Cerebellar nuclear complex (tissue), 1 donor: ENCODE data around the gene ERG.

Source experiments
- DNase-seq, 2 experiments: peaks; one replicate each; lab custom pipeline; 2025; lab: John Stamatoyannopoulos, UW

ERG gene

GRCh38 chr21:38358098-38358497 lies 140.2 kb downstream of the ERG start:
- DNase-seq: no peak

DNA sequence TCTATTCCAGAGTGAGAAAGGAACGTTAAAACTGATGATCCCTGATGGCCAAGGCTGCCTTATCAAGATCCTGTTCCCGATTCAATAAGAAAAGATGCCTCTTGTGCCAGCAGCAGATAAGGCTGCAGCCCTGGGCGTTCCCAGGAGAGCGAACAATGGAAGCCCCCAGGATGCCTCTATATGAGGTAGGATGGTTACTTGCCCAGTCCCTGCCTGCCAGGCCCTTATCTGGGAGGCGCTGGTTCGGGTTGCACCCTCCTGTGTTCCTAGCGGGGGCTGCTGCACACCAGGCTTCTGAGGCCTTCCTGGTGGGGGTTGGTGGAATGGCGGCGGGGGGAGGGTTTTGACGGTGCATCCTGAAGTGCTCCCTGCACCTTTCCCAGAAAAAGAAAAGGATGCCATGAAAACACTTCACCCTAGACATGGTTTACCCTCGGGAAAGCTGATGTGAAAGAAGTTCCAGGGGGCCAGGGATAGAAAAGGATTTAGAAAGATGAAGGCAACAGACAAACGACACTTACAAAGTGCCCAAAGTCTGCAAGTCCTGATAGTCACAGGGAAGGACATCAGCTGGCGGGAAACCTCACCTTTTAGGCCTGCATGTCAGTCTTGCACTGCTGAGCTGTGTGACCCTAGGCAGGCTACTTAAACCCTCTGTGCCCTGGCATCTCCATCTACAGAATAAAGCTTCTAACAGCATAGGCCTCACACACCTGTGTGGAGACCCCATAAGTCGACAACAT lies 141.2 kb downstream of the ERG start:
- no peak for DNase-seq

DNA sequence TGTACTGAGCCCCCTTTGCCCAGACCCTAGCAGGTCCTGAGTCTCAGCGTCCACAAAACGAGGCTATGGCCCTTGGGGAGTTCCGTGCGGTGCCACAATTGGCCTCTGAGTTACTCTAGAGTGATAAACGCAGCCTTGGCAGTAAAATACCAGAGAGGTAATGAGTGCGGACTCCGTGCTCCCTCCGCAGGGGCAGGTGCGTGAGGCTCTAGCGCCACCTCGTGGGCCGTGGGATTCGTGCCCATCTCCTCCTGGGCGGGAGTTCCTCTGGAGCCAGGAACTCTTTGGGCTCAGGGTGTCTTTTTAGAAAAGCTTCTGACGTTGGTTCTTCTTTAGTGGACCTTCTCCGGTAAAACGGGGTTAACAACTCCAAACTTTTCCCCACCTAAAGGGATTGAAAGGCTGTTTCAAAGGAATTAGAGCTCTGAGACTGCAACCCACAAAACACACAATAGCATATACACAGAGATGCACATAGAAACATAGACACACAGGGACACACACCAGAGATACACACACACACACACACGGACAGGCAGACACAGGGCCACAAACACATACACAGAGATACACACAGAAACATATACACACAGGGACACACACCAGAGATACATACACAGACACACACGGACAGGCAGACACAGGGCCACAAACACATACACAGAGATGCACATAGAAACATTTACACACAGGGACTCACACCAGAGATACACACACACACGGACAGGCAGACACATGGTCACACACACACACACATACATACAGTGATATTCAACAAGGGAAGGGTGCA lies 142.1 kb downstream of the ERG start:
- no peak for DNase-seq

DNA sequence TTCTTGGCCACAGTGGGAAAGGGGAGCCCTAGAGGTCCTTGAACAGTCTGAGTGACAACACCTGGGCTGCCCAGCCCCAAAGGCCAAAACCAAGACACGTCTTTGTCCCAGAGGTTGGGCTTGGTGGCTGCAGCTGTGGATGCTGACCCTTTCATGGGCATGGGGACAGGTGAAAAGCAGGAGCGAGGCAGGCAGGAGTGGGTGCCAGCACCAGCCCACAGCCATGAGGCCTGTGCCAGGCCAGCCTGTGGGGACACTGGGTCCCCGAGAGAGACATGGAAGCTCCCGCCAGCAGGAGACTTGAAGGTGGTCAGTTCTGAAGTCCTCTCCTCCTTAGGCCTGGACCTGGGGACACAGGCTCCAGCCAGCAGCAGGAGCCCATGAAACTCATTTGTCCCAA lies 142.9 kb downstream of the ERG start:
- no peak for DNase-seq

- no peak for DNase-seq
Observed at GRCh38 chr21:38354746-38355145, 143.5 kb downstream of the ERG start.

DNA sequence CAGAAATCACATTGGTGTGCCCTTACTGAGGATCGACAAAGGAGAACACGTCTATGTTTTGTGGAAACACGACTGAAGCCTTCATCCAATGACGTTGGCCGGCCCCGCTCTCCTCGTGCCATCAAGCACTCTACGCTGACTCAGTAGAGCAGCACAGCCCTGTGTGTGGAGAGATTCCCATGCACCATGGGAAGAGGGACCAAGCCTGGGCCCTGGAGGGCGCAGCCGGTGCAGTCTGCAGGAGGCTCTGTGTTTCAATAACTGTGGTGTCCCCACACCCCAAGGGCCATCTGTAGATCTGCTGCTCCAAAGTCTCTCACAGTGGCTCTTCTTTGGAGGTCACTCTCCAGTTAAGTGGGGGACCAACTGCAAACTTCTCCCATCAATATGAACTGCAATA lies 144.0 kb downstream of the ERG start:
- DNase-seq: no peak

DNA sequence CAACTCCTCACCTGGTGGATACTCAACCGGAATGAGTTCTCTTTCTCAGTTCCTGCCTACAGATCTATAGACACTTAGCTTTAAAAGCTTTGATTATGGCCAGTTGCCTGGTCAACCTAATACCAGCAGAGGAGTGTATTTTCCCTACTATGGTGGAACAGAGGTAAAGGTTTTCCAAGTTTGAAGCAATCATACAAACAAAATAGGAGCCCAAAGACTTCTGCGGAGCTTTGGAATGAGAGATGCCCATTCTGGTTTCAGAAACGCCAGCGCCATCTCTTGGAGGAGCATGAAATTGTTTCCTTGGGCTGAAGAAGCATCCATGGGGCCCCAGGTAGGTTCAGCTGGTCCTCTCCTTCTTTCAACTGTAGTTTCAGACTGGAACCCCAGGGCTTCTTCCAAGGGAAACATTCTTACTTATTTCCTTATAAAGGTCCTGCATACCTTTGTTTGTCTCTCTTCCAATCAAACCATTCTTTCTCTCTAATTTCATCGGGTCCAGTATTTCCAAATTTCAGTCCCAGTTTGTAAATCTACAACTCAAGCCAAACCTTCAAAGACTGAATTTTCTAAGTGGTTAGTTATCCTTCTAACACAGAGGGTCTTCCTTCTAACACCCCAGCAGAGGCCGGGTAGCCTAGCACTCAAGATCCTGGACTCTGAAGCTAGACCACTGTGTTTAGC lies 145.6 kb downstream of the ERG start:
- DNase-seq: no peak

DNA sequence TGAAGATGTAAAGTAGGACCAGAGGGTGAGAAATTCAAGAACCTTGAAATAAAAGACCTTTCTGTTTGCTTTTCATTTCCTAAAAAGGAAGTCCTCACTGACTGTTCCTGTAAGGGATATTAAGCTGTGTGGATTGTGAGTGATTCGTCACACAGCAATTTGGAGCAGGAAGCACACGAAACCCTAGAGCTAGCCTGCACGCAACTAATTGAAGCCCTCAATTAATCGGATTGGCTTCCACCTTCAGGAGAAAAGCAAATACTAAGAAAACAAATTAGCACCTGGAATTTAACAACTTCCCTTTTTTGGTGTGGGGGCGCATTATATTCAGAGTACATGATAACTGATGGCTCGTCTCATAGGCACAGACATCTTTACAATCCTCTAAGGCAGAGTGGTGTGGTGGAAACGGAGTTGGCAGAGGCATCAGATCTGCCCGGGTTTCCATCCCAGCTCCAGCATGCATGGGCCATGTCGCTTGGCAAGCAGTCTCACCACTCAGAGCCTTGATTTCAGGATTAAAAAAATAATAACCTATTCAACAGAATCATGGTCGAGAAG lies 146.2 kb downstream of the ERG start:
- DNase-seq: no peak

DNA sequence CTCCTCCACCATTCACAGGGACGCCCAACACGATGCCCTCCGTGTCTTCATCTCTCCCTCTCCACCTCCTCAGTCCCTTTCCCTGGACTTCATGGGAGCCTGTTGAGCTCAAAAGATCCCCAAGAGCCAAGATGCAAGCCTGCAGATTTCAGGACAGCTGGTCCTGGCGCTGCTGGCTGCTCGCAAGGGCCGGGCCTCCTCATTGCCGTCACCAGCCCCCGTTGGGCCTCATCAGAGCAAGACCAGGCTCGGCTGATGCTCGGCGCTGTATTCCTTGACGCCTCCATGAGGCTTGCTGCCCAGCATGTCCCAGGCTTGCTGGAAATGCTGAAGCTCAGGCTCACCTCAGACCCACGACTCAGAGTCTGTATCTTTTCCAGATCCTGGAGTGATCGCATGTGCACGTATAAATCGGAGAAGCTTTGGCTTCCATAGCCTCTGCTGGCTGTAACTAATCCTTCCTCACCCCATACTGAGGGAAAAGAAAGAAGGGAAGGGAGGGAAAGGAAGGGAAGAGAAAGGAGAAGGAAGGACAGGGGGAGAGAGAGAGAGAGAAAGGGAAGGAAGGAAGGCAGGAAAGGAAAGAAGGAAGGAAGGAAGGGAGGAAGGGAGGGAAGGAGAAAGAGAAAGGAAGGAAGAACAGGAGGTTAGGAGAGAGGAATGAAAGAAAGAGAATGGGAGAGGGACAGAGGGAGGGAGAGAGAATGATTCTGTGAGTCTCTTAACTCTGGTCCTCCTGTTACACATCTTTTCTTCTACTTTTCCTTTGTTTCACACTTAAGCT lies 146.9 kb downstream of the ERG start:
- DNase-seq: no peak

DNA sequence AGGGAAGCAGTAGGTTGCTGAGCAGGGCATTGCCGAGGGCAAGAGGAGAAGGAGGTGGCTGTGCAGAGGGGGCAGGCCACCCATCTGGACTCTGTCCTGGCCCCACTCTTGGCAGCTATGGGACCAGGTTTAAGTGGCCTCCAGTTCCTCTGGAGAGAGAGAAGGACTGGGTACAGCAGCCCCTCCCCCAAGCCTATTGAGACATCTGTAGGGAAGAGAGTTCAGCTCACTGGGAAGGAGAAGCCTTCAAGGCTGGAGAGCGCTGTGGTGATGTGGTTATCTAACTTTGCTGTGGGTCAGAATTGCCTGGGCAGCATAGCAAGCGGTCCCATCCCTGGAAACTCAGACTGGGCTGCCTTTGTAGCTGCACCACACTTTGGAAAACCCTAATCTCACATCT lies 147.6 kb downstream of the ERG start:
- DNase-seq: no peak

- no peak for DNase-seq
Observed at GRCh38 chr21:38349977-38350376, 148.3 kb downstream of the ERG start.

DNA sequence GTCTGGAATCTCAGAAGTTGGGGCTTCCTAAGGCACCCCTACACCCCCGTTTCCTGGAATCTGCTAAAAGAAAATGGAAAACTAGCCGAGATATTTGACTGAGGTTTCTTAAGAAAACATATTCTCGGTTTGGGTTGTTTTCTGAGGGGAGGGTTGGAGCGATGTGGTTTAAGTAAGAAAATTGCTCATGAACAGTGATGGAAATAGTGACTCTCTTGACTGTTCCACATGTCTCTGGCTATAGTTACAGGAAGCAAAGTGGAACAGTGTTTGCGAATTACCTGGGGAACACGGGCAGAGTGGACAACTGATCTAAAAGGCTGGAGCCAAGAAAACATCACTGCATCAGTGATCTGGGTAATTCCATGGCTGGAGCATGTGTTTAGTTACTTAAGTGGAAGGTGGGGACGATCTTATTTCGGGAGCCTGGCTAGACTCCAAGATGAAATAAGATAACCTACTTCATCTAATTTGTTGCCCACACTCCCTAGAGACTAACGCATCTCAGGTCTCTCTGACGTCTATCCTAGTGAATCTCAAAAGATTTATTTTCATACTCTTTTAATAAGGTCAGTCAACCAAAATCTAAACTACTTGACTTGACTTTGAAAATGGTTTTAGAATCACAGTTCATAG lies 149.0 kb downstream of the ERG start:
- no peak for DNase-seq

DNA sequence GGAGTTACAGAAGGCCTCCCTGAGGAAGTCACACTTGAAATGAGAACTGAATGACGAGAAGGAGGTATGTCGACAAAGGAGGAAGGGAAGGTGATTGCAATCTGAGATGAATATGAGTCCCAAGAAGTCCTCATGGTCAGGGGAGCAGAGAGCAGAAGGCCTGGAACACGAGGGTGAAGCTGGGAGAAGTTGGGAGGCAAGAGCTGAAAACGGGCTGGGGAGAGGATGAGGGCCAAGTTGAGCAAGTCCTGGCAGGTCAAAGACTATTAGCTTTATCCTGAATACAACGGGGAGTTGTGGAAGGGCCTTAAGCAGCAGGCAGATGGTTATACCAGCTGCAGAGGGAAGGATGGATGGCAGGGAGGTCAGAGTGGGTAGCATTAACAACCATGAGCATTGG lies 152.0 kb downstream of the ERG start:
- no peak for DNase-seq

GRCh38 chr21:38343691-38344090 lies 154.6 kb downstream of the ERG start:
- no peak for DNase-seq

GRCh38 chr21:38342739-38343138 lies 155.5 kb downstream of the ERG start:
- DNase-seq: no peak

GRCh38 chr21:38341546-38342012 lies 156.7 kb downstream of the ERG start:
- DNase-seq: no peak

DNA sequence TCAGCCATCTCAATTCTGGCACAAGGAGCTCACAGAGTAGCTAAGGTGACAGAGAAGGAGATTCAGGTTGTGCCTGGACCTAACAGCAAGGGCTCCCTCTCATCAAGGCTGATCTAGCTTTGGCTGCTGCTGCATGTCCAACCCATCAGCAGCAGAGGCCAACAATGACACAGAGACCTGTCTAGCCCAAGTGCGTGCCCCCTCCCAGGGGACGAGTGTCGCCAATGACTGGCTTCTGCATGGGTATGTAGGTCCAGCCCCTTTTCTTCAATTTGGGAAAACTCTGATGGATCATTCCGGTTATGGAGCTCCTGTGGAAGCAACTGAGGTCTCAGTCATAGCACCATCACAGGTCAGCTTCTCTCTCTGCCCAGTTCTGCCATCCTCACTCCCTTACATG lies 158.1 kb downstream of the ERG start:
- no peak for DNase-seq

DNA sequence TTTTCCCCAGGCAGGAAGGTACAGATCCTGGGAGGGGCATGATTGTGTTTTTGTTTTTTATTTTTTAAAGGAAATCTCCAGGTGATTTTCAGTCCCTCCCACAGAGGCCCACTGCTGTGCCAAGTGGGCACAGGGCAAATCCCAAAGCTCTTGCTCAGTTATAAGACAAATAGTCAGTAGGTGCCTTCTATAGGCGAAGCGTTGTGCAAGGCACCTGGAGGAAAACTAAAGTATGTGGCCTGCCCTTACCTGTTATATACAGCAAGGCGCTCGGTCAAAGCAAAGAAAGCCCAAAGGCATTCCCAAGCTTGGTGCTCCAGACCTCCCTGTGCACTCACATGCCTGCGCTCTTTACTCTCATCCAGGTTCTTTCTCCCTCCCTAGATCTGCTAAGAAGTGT lies 160.5 kb downstream of the ERG start:
- DNase-seq: no peak

- DNase-seq: no peak
Observed at GRCh38 chr21:38334866-38335265, 163.4 kb downstream of the ERG start.

GRCh38 chr21:38333301-38334272 lies 164.7 kb downstream of the ERG start:
- no peak for DNase-seq
